GM20000 (cell line): Measurements from ENCODE around the gene ADAMTS20.

Source experiments
- DNase-seq: peaks from one replicate; pipeline ENCODE4 v3.0.0; 2012; ENCODE audit warnings: low spot score
- CTCF ChIP-seq: IDR thresholded peaks from 2 replicates; pipeline ENCODE4 v1.5.1; 2012; ENCODE audit warnings: mild to moderate bottlenecking, control low read depth; ENCODE audit errors: extremely low read depth, missing control alignments

ADAMTS20 gene

DNA sequence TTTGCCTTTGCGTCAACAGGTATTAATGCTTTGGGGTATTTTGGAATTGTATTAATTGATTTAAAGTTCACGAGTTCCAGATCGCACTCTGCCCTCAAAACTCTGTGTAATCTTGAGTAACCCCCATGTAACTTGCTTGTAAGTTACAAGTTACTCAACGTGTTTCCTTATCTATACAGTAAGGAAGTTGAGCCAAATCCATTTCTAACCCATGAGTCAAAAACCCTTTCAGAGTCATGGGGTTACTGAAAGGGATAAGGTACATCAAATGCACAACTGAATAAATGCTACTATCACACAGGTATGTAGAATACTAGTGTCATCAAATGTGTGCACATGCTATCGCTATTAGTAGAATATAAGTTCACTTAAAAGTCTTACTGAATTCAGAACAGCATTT is 28.6 kb upstream of the ADAMTS20 start:
- no peak for TF ChIP-seq CTCF
- no peak for DNase-seq

GRCh38 chr12:43579206-43579605 is 27.2 kb upstream of the ADAMTS20 start:
- DNase-seq: no peak
- no peak for TF ChIP-seq CTCF

DNA sequence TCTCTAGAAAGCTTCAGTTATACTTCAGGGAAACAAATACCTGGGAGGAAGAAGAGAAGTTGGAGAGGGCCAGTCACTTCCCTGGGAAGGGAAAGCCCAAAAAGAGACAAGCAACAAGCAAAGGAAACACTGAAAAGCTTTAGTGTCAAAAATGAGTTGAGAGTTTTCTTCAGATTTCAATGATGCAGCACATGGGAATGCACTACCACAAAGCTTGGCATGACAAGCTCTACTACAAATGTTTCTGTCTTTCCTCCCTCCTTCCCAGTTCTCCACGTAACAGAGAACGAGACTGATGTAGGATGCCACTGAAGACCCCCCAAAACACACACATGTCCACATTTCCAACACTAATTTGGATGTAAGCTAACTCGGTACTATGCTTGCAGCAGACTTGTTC is 26.8 kb upstream of the ADAMTS20 start:
- no peak for DNase-seq
- TF ChIP-seq CTCF: no peak

- no peak for TF ChIP-seq CTCF
- DNase-seq: no peak
These were observed 25.4 kb upstream of the ADAMTS20 start for GRCh38 chr12:43577381-43577780.

DNA sequence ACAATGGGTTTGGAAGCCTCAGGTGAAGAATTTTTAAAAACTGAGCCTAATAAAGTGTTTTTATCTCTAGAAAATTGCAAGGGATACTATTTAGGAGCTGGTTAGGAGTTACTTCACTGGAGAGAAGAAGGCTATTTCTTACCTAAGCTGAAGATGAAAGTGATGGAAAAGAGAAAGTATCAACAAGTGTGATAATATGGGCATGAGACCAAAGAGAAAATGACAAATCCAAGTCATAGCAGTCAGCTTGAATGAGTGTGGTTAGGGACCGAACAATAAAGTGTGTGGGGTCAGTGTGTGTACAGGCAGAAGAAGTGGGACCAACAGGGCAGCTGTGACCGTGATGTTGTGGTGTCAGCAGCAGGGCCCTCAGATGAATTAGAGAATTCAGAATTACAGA is 24.2 kb upstream of the ADAMTS20 start:
- TF ChIP-seq CTCF: no peak
- DNase-seq: no peak

GRCh38 chr12:43571885-43572284 is 19.9 kb upstream of the ADAMTS20 start:
- no peak for TF ChIP-seq CTCF
- DNase-seq: no peak

DNA sequence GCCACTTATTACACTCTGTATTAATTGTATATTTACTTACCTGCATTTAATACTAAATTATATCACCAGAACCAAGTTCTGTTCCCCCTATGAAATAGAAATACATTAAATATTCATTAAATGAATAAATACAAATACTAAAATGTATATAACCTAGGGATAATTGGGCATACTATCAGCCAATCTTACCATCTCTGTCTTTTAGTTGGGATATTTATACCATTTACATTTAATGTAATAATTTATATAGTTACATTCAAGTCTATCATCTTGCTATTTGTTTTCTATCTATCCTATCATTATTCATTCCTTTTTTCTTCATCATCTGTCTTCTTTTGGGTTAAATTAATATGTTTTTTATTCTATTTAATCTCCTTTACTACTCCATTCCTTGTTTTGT is 4.1 kb upstream of the ADAMTS20 start:
- no peak for TF ChIP-seq CTCF
- no peak for DNase-seq
